Neural progenitor cell (in vitro differentiated cells): Measurements from ENCODE around the gene NCOA6. TPM values are rescaled to one million over a fixed set of nuclear protein-coding genes. Genes with fewer than 3 reads are reported as not detected.

Source experiments
- DNase-seq: peaks from one replicate; pipeline ENCODE4 v3.0.0-alpha.2; 2016; ENCODE audit warnings: low spot score
- H2AFZ ChIP-seq: fragments of 200-600 bp; sonication (generic); replicated peaks from 2 replicates; pipeline ENCODE4 v1.6.1; 2016; ENCODE audit warnings: antibody characterized with exemption
- H3F3A ChIP-seq: fragments of 200-600 bp; sonication (generic); 2 replicates; pipeline ENCODE4 v1.6.1; 2016; ENCODE audit warnings: antibody characterized with exemption, low read depth
- H3K27ac ChIP-seq: fragments of 200-600 bp; sonication (generic); 2 replicates; pipeline ENCODE4 v1.5.1; 2016; ENCODE audit warnings: mild to moderate bottlenecking
- H3K27me3 ChIP-seq: fragments of 200-600 bp; sonication (generic); 2 replicates; pipeline ENCODE4 v1.6.1; 2016; ENCODE audit warnings: mild to moderate bottlenecking, moderate library complexity
- H3K36me3 ChIP-seq: fragments of 200-600 bp; sonication (generic); 2 replicates; pipeline ENCODE4 v1.5.1; 2016
- H3K4me1 ChIP-seq: fragments of 200-600 bp; sonication (generic); 2 replicates; pipeline ENCODE4 v1.6.1; 2016; ENCODE audit warnings: mixed run types
- H3K4me2 ChIP-seq: fragments of 200-600 bp; sonication (generic); 2 replicates; pipeline ENCODE4 v1.6.1; 2016
- H3K4me3 ChIP-seq: fragments of 200-600 bp; sonication (generic); 2 replicates; pipeline ENCODE4 v1.5.1; 2016
- H3K79me2 ChIP-seq: fragments of 200-600 bp; sonication (generic); 2 replicates; pipeline ENCODE4 v1.6.1; 2016; ENCODE audit warnings: low read depth
- H3K9ac ChIP-seq: fragments of 200-600 bp; sonication (generic); 2 replicates; pipeline ENCODE4 v1.6.1; 2016
- H3K9me3 ChIP-seq: fragments of 200-600 bp; sonication (generic); 2 replicates; pipeline ENCODE4 v1.5.1; 2016; ENCODE audit warnings: low read depth
- H4K20me1 ChIP-seq: fragments of 200-600 bp; sonication (generic); 2 replicates; pipeline ENCODE4 v1.6.1; 2016; ENCODE audit warnings: low read depth
- H3K27ac Mint-ChIP-seq: 3 replicates; pipeline ENCODE4 v1.8.0; 2021; ENCODE audit warnings: mixed read lengths
- H3K27me3 Mint-ChIP-seq: 2 replicates; pipeline ENCODE4 v1.8.0; 2022; ENCODE audit warnings: low read depth, mild to moderate bottlenecking, inconsistent platforms, moderate library complexity, mixed read lengths; ENCODE audit not compliant: insufficient read depth
- H3K36me3 Mint-ChIP-seq: 3 replicates; pipeline ENCODE4 v1.8.0; 2021; ENCODE audit warnings: mixed read lengths
- H3K4me1 Mint-ChIP-seq: 3 replicates; pipeline ENCODE4 v1.8.0; 2021; ENCODE audit warnings: mixed read lengths
- H3K4me3 Mint-ChIP-seq: 3 replicates; pipeline ENCODE4 v1.8.0; 2021; ENCODE audit warnings: mild to moderate bottlenecking, moderate library complexity, mixed read lengths
- H3K9me3 Mint-ChIP-seq: 3 replicates; pipeline ENCODE4 v1.8.0; 2020; ENCODE audit warnings: mixed read lengths
- CTCF ChIP-seq: fragments of 200-600 bp; sonication (generic); IDR thresholded peaks from 2 replicates; pipeline ENCODE4 v1.5.1; 2017; ENCODE audit warnings: antibody characterized with exemption, mild to moderate bottlenecking
- EZH2 ChIP-seq: fragments of 200-600 bp; sonication (generic); IDR thresholded peaks from 2 replicates; pipeline ENCODE4 v1.6.1; 2017; ENCODE audit warnings: antibody characterized with exemption, mild to moderate bottlenecking, moderate library complexity
- EZH2phosphoT487 ChIP-seq: fragments of 200-600 bp; sonication (generic); IDR thresholded peaks from 2 replicates; pipeline ENCODE4 v1.6.1; 2017; ENCODE audit warnings: antibody characterized with exemption
- total RNA-seq: library from RNA; depleted of rRNA; stranded (reverse); fragments of >200 nt; gene quantifications from 2 replicates; pipeline ENCODE4 v1.2.3, GENCODE V29; 2015; ENCODE audit warnings: low replicate concordance

The NCOA6 gene
- total RNA-seq, 1 donor from 2014 or later, result 14.3 TPM

- H3K36me3 Mint-ChIP-seq, result peaks cover 7% of the 10 kb centered on the region
Measured at GRCh38 chr20:34709044-34709830, 116.2 kb downstream of the NCOA6 start.

GRCh38 chr20:34708621-34709043 lies 116.8 kb downstream of the NCOA6 start:
- peaks cover 78% of the 10 kb centered on the region for H3K27me3 ChIP-seq
- no peaks in the 10 kb centered on the region for H3K79me2 ChIP-seq
- no peak overlapping the region for H3K27ac Mint-ChIP-seq
- TF ChIP-seq CTCF, result peak; percentile 70
- TF ChIP-seq EZH2phosphoT487, result no peak
- no peak for TF ChIP-seq EZH2
- H3K4me2 ChIP-seq, result peak overlapping the region; percentile 99
- no peaks in the 10 kb centered on the region for H3K4me1 ChIP-seq
- H3K27ac ChIP-seq, result no peak overlapping the region
- peaks cover 7% of the 10 kb centered on the region for H3K36me3 Mint-ChIP-seq
- H3K9ac ChIP-seq, result no peak overlapping the region
- peaks cover 27% of the 10 kb centered on the region for H4K20me1 ChIP-seq
- no peaks in the 10 kb centered on the region for H3K9me3 ChIP-seq
- H3K4me1 Mint-ChIP-seq, result peaks cover 15% of the 10 kb centered on the region
- peak overlapping the region; percentile 85 for H3K4me3 Mint-ChIP-seq
- peaks cover 31% of the 10 kb centered on the region for H3K27me3 Mint-ChIP-seq
- peak overlapping the region; percentile 88 for H2AFZ ChIP-seq
- peak overlapping the region; percentile 69 for H3K4me3 ChIP-seq
- H3F3A ChIP-seq, result peaks cover 36% of the 10 kb centered on the region
- H3K36me3 ChIP-seq, result no peaks in the 10 kb centered on the region
- no peaks in the 10 kb centered on the region for H3K9me3 Mint-ChIP-seq
- peak; percentile 72 for DNase-seq

More at GRCh38 chr20:34709044-34709830, 116.2 kb downstream of the NCOA6 start:
- Histone ChIP-seq H3K4me3 (peak overlapping the region; percentile 69), H3K4me2 (peak overlapping the region; percentile 99), H3K9ac (no peak overlapping the region), H3K79me2 (no peaks in the 10 kb centered on the region), H4K20me1 (peaks cover 27% of the 10 kb centered on the region), H3K9me3 (no peaks in the 10 kb centered on the region), H3F3A (peaks cover 35% of the 10 kb centered on the region), H3K36me3 (no peaks in the 10 kb centered on the region), H2AFZ (peak overlapping the region; percentile 88), H3K27me3 (peaks cover 75% of the 10 kb centered on the region), H3K27ac (no peak overlapping the region), H3K4me1 (no peaks in the 10 kb centered on the region)
- Mint-ChIP-seq H3K4me3 (peak overlapping the region; percentile 86), H3K4me1 (peaks cover 15% of the 10 kb centered on the region), H3K27ac (no peak overlapping the region), H3K9me3 (no peaks in the 10 kb centered on the region), H3K27me3 (peaks cover 31% of the 10 kb centered on the region)
- no peak for TF ChIP-seq EZH2phosphoT487
- TF ChIP-seq EZH2, result no peak
- TF ChIP-seq CTCF, result no peak
- DNase-seq, result peak; percentile 89

- Histone ChIP-seq H2AFZ (no peak overlapping the region), H3K27ac (no peak overlapping the region), H3K4me1 (no peaks in the 10 kb centered on the region), H3K36me3 (no peaks in the 10 kb centered on the region), H3K9ac (no peak overlapping the region), H3K4me2 (no peak overlapping the region), H3F3A (peaks cover 36% of the 10 kb centered on the region), H3K4me3 (no peak overlapping the region), H4K20me1 (peaks cover 27% of the 10 kb centered on the region), H3K9me3 (no peaks in the 10 kb centered on the region), H3K27me3 (peaks cover 92% of the 10 kb centered on the region), H3K79me2 (no peaks in the 10 kb centered on the region)
- H3K27me3 Mint-ChIP-seq, result peaks cover 42% of the 10 kb centered on the region
- no peak overlapping the region for H3K27ac Mint-ChIP-seq
- H3K36me3 Mint-ChIP-seq, result no peaks in the 10 kb centered on the region
- no peaks in the 10 kb centered on the region for H3K9me3 Mint-ChIP-seq
- H3K4me3 Mint-ChIP-seq, result no peak overlapping the region
- no peak for DNase-seq
- H3K4me1 Mint-ChIP-seq, result peaks cover 24% of the 10 kb centered on the region
- no peak for TF ChIP-seq EZH2
- TF ChIP-seq EZH2phosphoT487, result no peak
- TF ChIP-seq CTCF, result no peak
Measured at GRCh38 chr20:34706912-34707784, 118.3 kb downstream of the NCOA6 start.
